OCI-LY1 (cell line): ENCODE measurements around the gene VSIR.
A peak's percentile ranks its signal among the peaks of the same experiment; 100 is the strongest.

ENCODE experiments used
- H2AFZ ChIP-seq: fragments of 200-600 bp; sonication (generic), shearing (Covaris generic); 2 replicates; pipeline ENCODE4 v1.6.0; 2014; ENCODE audit warnings: antibody characterized with exemption, mild to moderate bottlenecking, low read length
- H3F3A ChIP-seq: fragments of 200-600 bp; sonication (generic), shearing (Covaris generic); 2 replicates; pipeline ENCODE4 v1.6.0; 2014; ENCODE audit warnings: mild to moderate bottlenecking, antibody characterized with exemption, low read length, moderate library complexity; ENCODE audit not compliant: insufficient read depth
- H3K27ac ChIP-seq: fragments of 200-600 bp; sonication (generic); 2 replicates; pipeline ENCODE4 v1.5.1; 2014; ENCODE audit warnings: low read length, mixed run types, mild to moderate bottlenecking, low read depth; ENCODE audit not compliant: poor library complexity, severe bottlenecking
- H3K27me3 ChIP-seq: fragments of 200-600 bp; sonication (generic); 2 replicates; pipeline ENCODE4 v1.6.0; 2014; ENCODE audit warnings: antibody characterized with exemption, mild to moderate bottlenecking, low read length, moderate library complexity; ENCODE audit not compliant: insufficient read depth
- H3K36me3 ChIP-seq: fragments of 200-600 bp; sonication (generic); 2 replicates; pipeline ENCODE4 v1.6.1; 2014; ENCODE audit warnings: mild to moderate bottlenecking, antibody characterized with exemption, low read length, moderate library complexity, mixed read lengths; ENCODE audit not compliant: insufficient read depth
- H3K4me1 ChIP-seq: fragments of 200-600 bp; sonication (generic); 2 replicates; pipeline ENCODE4 v1.5.1; 2014; ENCODE audit warnings: mild to moderate bottlenecking, low read length, moderate library complexity; ENCODE audit not compliant: insufficient read depth, severe bottlenecking
- H3K4me2 ChIP-seq: fragments of 200-600 bp; sonication (generic), shearing (Covaris generic); 2 replicates; pipeline ENCODE4 v1.6.1; 2014; ENCODE audit warnings: low read length
- H3K4me3 ChIP-seq: fragments of 200-600 bp; sonication (generic); 2 replicates; pipeline ENCODE4 v1.5.1; 2014; ENCODE audit warnings: low read length, low read depth, mild to moderate bottlenecking, mixed read lengths; ENCODE audit not compliant: poor library complexity, severe bottlenecking
- H3K79me2 ChIP-seq: fragments of 200-600 bp; shearing (Covaris generic); 2 replicates; pipeline ENCODE4 v1.6.1; 2016; ENCODE audit warnings: mixed run types, low read length, mixed read lengths; ENCODE audit not compliant: insufficient read depth
- H3K9ac ChIP-seq: fragments of 200-600 bp; sonication (generic), shearing (Covaris generic); 2 replicates; pipeline ENCODE4 v1.6.1; 2014; ENCODE audit warnings: mild to moderate bottlenecking, low read length, mixed read lengths
- H3K9me2 ChIP-seq: fragments of 200-600 bp; sonication (generic), shearing (Covaris generic); 2 replicates; pipeline ENCODE4 v1.6.1; 2014; ENCODE audit warnings: low read depth, mild to moderate bottlenecking, low read length, mixed read lengths
- H3K9me3 ChIP-seq: fragments of 200-600 bp; shearing (Covaris generic); 2 replicates; pipeline ENCODE4 v1.6.1; 2014; ENCODE audit warnings: low read length, mixed read lengths
- H4K20me1 ChIP-seq: fragments of 200-600 bp; sonication (generic), shearing (Covaris generic); 2 replicates; pipeline ENCODE4 v1.6.0; 2016; ENCODE audit warnings: mild to moderate bottlenecking, low read length; ENCODE audit not compliant: insufficient read depth
- CTCF ChIP-seq: fragments of 200-600 bp; sonication (generic), shearing (Covaris generic); IDR thresholded peaks from 2 replicates; pipeline ENCODE4 v1.5.1; 2017; ENCODE audit warnings: mild to moderate bottlenecking, antibody characterized with exemption, low read length, moderate library complexity, mixed read lengths
- EZH2 ChIP-seq: fragments of 200-600 bp; sonication (generic), shearing (Covaris generic); IDR thresholded peaks from 2 replicates; pipeline ENCODE4 v1.8.0; 2017; ENCODE audit warnings: borderline replicate concordance, mixed run types, mild to moderate bottlenecking, antibody characterized with exemption, low read length, moderate library complexity, mixed read lengths

The VSIR gene

GRCh38 chr10:71762324-71762723 lies 11.0 kb downstream of the VSIR start:
- Histone ChIP-seq H3K9ac (no peak overlapping the region), H3K9me2 (no peaks in the 10 kb centered on the region), H2AFZ (no peak overlapping the region), H3F3A (no peaks in the 10 kb centered on the region), H3K9me3 (no peaks in the 10 kb centered on the region), H3K4me3 (no peak overlapping the region), H3K4me1 (no peaks in the 10 kb centered on the region), H3K36me3 (no peaks in the 10 kb centered on the region), H4K20me1 (no peaks in the 10 kb centered on the region), H3K27me3 (0 out of 2 replicates have a peak, but pooled peaks cover 3% of the 10 kb centered on the region), H3K79me2 (no peaks in the 10 kb centered on the region), H3K27ac (no peak overlapping the region), H3K4me2 (no peak overlapping the region)
- no peak for TF ChIP-seq EZH2
- TF ChIP-seq CTCF = no peak

GRCh38 chr10:71761541-71762113 lies 11.7 kb downstream of the VSIR start:
- H3K4me3 ChIP-seq = no peak overlapping the region
- H3F3A ChIP-seq = no peaks in the 10 kb centered on the region
- H3K9ac ChIP-seq = no peak overlapping the region
- no peaks in the 10 kb centered on the region for H3K9me2 ChIP-seq
- H2AFZ ChIP-seq = no peak overlapping the region
- H3K27ac ChIP-seq = no peak overlapping the region
- H3K4me1 ChIP-seq = no peaks in the 10 kb centered on the region
- H3K79me2 ChIP-seq = no peaks in the 10 kb centered on the region
- H3K36me3 ChIP-seq = no peaks in the 10 kb centered on the region
- H4K20me1 ChIP-seq = no peaks in the 10 kb centered on the region
- no peak overlapping the region for H3K4me2 ChIP-seq
- no peak for TF ChIP-seq EZH2
- TF ChIP-seq CTCF = peak; percentile 46; the same call in 1 of the 2 replicates
- H3K27me3 ChIP-seq = 0 out of 2 replicates have a peak, but pooled peaks cover 3% of the 10 kb centered on the region
- H3K9me3 ChIP-seq = no peaks in the 10 kb centered on the region

- Histone ChIP-seq H3K4me1 (no peaks in the 10 kb centered on the region), H3K9me2 (no peaks in the 10 kb centered on the region), H4K20me1 (no peaks in the 10 kb centered on the region), H3K9me3 (no peaks in the 10 kb centered on the region), H3K36me3 (no peaks in the 10 kb centered on the region), H3K27me3 (0 out of 2 replicates have a peak, but pooled peaks cover 3% of the 10 kb centered on the region), H3K4me3 (no peak overlapping the region), H3F3A (no peaks in the 10 kb centered on the region), H3K4me2 (no peak overlapping the region), H3K9ac (no peak overlapping the region), H3K27ac (no peak overlapping the region), H3K79me2 (no peaks in the 10 kb centered on the region), H2AFZ (no peak overlapping the region)
- TF ChIP-seq EZH2 = no peak
- no peak for TF ChIP-seq CTCF
Observed at GRCh38 chr10:71761105-71761511, 12.2 kb downstream of the VSIR start.
